Ectodermal cell (in vitro differentiated cells): Measurements from ENCODE around the gene SYT2.

ENCODE experiments used
- H3K27ac ChIP-seq: 2 replicates; pipeline ENCODE4 v1.7.0; 2013; ENCODE audit warnings: mild to moderate bottlenecking, low read depth, low read length; ENCODE audit not compliant: insufficient read depth, poor library complexity, severe bottlenecking
- H3K27me3 ChIP-seq: 2 replicates; pipeline ENCODE4 v1.7.0; 2013; ENCODE audit warnings: mild to moderate bottlenecking, low read length; ENCODE audit not compliant: insufficient read depth, control insufficient read depth, poor library complexity, severe bottlenecking
- H3K36me3 ChIP-seq: one replicate; pipeline ENCODE4 v1.7.0; 2013; ENCODE audit warnings: low read length; ENCODE audit not compliant: control insufficient read depth, insufficient read depth
- H3K4me1 ChIP-seq: one replicate; pipeline ENCODE4 v1.7.0; 2013; ENCODE audit warnings: low read length; ENCODE audit not compliant: control insufficient read depth, insufficient read depth
- H3K4me3 ChIP-seq: 2 replicates; pipeline ENCODE4 v1.7.0; 2013; ENCODE audit warnings: low read depth, low read length, control low read depth; ENCODE audit not compliant: insufficient read depth
- H3K9me3 ChIP-seq: 2 replicates; pipeline ENCODE4 v1.7.0; 2013; ENCODE audit warnings: mild to moderate bottlenecking, low read length, moderate library complexity; ENCODE audit not compliant: control insufficient read depth
- WGBS, 2 experiments: methylation state at CpG; one replicate each; pipeline ENCODE4 v1.1.7; 2013; ENCODE audit warnings: missing lambda C conversion rate in 2 of 2; 5-methylcytosine and 5-hydroxymethylcytosine counted together

SYT2 gene

GRCh38 chr1:202680586-202681352, 29.5 kb downstream of the SYT2 start:
- H3K27ac ChIP-seq, result no peak overlapping the region
- H3K4me3 ChIP-seq, result no peak overlapping the region
- peaks cover 2% of the 10 kb centered on the region for H3K4me1 ChIP-seq
- 56 to 66% methylated on average over 2 of the region's 2 CpGs for WGBS, 2 experiments
- H3K27me3 ChIP-seq, result no peaks in the 10 kb centered on the region
- no peaks in the 10 kb centered on the region for H3K9me3 ChIP-seq
- H3K36me3 ChIP-seq, result no peaks in the 10 kb centered on the region

- Histone ChIP-seq H3K4me3 (no peak overlapping the region), H3K9me3 (no peaks in the 10 kb centered on the region), H3K4me1 (peaks cover 2% of the 10 kb centered on the region), H3K36me3 (no peaks in the 10 kb centered on the region), H3K27me3 (no peaks in the 10 kb centered on the region), H3K27ac (no peak overlapping the region)
- WGBS, 2 experiments, result 85 to 87% methylated on average over 4 of the region's 4 CpGs
Measured at GRCh38 chr1:202679406-202680177, 30.7 kb downstream of the SYT2 start.

- Histone ChIP-seq H3K27ac (no peak overlapping the region), H3K4me1 (peaks cover 2% of the 10 kb centered on the region), H3K4me3 (no peak overlapping the region), H3K27me3 (no peaks in the 10 kb centered on the region), H3K9me3 (no peaks in the 10 kb centered on the region), H3K36me3 (no peaks in the 10 kb centered on the region)
- 96 to 97% methylated on average over 2 of the region's 2 CpGs for WGBS, 2 experiments
Measured at GRCh38 chr1:202677433-202677832, 32.8 kb downstream of the SYT2 start.

GRCh38 chr1:202673531-202673930, 36.7 kb downstream of the SYT2 start:
- 90 to 92% methylated on average over 5 of the region's 5 CpGs for WGBS, 2 experiments
- Histone ChIP-seq H3K27me3 (no peaks in the 10 kb centered on the region), H3K4me3 (no peak overlapping the region), H3K9me3 (no peaks in the 10 kb centered on the region), H3K27ac (no peak overlapping the region), H3K4me1 (no peaks in the 10 kb centered on the region), H3K36me3 (no peaks in the 10 kb centered on the region)

- 82 to 83% methylated on average over 5 of the region's 5 CpGs for WGBS, 2 experiments
- Histone ChIP-seq H3K4me1 (no peaks in the 10 kb centered on the region), H3K36me3 (no peaks in the 10 kb centered on the region), H3K4me3 (no peak overlapping the region), H3K27ac (no peak overlapping the region), H3K27me3 (no peaks in the 10 kb centered on the region), H3K9me3 (no peaks in the 10 kb centered on the region)
Measured at GRCh38 chr1:202671399-202671798, 38.9 kb downstream of the SYT2 start.

- H3K36me3 ChIP-seq, result no peaks in the 10 kb centered on the region
- no peak overlapping the region for H3K4me3 ChIP-seq
- no peaks in the 10 kb centered on the region for H3K4me1 ChIP-seq
- no peak overlapping the region for H3K27ac ChIP-seq
- WGBS, 2 experiments, result 85 to 96% methylated on average over 3 of the region's 3 CpGs
- H3K27me3 ChIP-seq, result no peaks in the 10 kb centered on the region
- no peaks in the 10 kb centered on the region for H3K9me3 ChIP-seq
Measured at GRCh38 chr1:202665417-202665816, 44.8 kb downstream of the SYT2 start.

- Histone ChIP-seq H3K36me3 (no peaks in the 10 kb centered on the region), H3K4me1 (peaks cover 4% of the 10 kb centered on the region), H3K27me3 (no peaks in the 10 kb centered on the region), H3K4me3 (no peak overlapping the region), H3K27ac (no peak overlapping the region), H3K9me3 (no peaks in the 10 kb centered on the region)
- WGBS, 2 experiments, result 86 to 93% methylated on average over 1 of the region's 1 CpG
Measured at GRCh38 chr1:202664083-202664482, 46.2 kb downstream of the SYT2 start.

- Histone ChIP-seq H3K27ac (no peak overlapping the region), H3K4me1 (peaks cover 5% of the 10 kb centered on the region), H3K9me3 (no peaks in the 10 kb centered on the region), H3K27me3 (no peaks in the 10 kb centered on the region), H3K36me3 (no peaks in the 10 kb centered on the region), H3K4me3 (no peak overlapping the region)
- WGBS, 2 experiments, result 82 to 84% methylated on average over 10 of the region's 10 CpGs
Measured at GRCh38 chr1:202663131-202663530, 47.1 kb downstream of the SYT2 start.

GRCh38 chr1:202662081-202662480, 48.2 kb downstream of the SYT2 start:
- Histone ChIP-seq H3K4me3 (no peak overlapping the region), H3K9me3 (no peaks in the 10 kb centered on the region), H3K36me3 (no peaks in the 10 kb centered on the region), H3K4me1 (peaks cover 5% of the 10 kb centered on the region), H3K27ac (no peak overlapping the region), H3K27me3 (no peaks in the 10 kb centered on the region)
- 88 to 91% methylated on average over 5 of the region's 5 CpGs for WGBS, 2 experiments

- Histone ChIP-seq H3K27ac (no peak overlapping the region), H3K4me1 (peaks cover 5% of the 10 kb centered on the region), H3K36me3 (no peaks in the 10 kb centered on the region), H3K4me3 (no peak overlapping the region), H3K27me3 (no peaks in the 10 kb centered on the region), H3K9me3 (no peaks in the 10 kb centered on the region)
- WGBS, 2 experiments, result 86% methylated on average over 13 of the region's 13 CpGs
Measured at GRCh38 chr1:202661136-202661845, 49.0 kb downstream of the SYT2 start.
